GM12801 (cell line): ENCODE results near the gene NUP133.

Experiments used
- TF ChIP-seq, protein P1 (sequence below): IDR thresholded peaks from one replicate; pipeline ENCODE4 v1.5.1; 2011; ENCODE audit warnings: control low read depth; ENCODE audit not compliant: insufficient read length; ENCODE audit errors: extremely low read depth

NUP133 gene

DNA sequence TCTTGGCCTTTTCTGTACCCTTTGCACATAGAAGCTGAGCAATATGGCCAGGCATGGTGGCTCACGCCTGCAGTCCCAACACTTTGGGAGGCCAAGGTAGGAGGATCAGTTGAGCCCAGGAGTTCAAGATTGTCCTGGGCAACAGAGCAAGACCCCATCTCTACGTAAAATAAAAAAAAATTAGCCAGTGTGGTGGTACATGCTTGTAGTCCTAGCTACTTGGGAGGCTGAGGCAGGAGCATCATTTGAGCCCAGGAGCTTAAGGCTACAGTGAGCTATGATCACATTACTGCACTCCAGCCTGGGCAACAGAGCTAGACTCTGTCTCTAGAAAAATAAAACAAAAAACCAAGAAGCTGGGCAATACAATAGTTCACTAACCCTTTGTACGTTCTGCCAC lies 80.6 kb downstream of the NUP133 start:
- TF ChIP-seq, protein P1, sequence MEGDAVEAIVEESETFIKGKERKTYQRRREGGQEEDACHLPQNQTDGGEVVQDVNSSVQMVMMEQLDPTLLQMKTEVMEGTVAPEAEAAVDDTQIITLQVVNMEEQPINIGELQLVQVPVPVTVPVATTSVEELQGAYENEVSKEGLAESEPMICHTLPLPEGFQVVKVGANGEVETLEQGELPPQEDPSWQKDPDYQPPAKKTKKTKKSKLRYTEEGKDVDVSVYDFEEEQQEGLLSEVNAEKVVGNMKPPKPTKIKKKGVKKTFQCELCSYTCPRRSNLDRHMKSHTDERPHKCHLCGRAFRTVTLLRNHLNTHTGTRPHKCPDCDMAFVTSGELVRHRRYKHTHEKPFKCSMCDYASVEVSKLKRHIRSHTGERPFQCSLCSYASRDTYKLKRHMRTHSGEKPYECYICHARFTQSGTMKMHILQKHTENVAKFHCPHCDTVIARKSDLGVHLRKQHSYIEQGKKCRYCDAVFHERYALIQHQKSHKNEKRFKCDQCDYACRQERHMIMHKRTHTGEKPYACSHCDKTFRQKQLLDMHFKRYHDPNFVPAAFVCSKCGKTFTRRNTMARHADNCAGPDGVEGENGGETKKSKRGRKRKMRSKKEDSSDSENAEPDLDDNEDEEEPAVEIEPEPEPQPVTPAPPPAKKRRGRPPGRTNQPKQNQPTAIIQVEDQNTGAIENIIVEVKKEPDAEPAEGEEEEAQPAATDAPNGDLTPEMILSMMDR, result no peak

DNA sequence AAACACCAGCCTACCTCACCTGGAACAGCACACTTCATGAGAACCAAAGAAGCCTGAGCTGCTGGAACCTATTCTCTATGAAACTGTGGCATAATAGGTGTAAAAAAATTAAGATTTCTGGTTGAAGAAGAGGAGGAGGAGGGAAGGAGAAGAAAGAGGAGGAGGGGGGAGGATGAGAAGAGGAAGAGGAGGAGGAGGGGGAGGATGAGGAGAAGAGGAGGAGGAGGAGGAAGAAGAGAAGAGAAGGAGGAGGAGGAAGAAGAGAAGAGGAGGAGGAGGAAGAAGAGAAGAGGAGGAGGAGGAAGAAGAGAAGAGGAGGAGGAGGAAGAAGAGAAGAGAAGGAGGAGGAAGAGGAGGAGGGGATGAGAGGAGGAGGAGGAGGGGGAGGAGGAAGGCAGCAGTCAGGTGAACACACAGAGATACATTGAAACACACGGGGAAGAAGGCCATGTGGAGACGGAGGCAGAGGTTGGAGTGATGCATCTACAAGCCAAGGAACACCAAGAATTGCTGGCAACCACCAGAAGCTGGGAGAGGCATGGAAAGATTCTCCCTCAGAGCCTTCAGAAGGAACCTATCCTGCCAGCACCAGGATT lies 82.5 kb downstream of the NUP133 start:
- TF ChIP-seq, protein P1, result no peak

DNA sequence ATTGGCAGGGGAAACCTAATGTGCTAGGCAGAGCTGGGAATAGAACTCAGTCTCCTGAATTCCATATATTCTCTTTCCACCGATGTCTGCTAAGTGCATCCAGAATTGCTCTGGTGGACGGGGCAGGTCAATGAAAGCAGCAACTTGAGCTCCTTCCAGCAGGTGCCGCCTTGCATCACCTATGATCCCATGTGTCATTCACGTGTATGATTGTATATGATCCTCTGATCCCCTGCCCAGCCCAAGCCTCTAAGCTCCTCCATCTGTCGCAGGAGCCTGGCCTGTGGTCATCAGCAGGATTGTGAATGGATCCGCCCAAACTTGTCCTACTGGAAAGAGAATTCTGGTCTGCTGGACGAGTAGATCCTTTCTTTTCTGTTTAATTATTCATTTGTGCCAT lies 87.4 kb downstream of the NUP133 start:
- TF ChIP-seq, protein P1, result no peak

DNA sequence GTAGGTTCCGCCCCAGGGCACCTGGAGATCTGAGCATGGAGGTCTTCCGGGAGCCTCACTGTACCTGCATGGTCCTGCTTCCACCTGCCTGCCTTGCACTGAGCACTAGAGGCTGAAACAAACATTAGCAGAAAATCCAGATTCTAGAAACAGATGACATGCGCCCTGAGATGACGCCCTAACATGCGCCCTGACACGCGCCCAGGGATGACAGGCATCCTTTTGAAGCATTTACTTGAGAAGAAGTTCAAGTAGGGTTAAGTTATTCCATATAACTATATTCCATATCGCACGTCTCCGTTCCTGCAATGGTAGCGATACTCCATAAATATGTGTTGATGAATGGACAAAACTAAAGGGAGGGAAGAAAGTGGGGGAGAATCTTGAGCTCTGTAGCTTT lies 87.9 kb downstream of the NUP133 start:
- TF ChIP-seq, protein P1, result no peak

DNA sequence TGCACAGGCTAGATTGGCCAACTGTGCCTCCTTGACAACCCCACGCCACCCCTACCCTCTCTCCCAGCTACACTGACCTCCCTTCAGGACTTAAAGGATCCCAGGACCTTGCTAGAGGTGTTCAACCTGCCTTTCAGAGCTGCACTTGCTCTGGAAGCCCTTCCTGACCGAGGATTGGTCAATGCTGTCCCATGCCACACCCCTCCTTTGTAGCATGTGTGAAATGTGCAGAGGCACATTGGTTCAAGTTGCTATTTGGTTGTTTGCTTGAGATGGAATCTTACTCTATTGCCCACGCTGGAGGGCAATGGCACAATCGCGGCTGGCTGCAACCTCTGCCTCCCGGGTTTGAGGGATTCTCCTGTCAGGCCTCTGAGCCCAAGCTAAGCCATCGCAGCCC lies 96.1 kb downstream of the NUP133 start:
- TF ChIP-seq, protein P1, result no peak

DNA sequence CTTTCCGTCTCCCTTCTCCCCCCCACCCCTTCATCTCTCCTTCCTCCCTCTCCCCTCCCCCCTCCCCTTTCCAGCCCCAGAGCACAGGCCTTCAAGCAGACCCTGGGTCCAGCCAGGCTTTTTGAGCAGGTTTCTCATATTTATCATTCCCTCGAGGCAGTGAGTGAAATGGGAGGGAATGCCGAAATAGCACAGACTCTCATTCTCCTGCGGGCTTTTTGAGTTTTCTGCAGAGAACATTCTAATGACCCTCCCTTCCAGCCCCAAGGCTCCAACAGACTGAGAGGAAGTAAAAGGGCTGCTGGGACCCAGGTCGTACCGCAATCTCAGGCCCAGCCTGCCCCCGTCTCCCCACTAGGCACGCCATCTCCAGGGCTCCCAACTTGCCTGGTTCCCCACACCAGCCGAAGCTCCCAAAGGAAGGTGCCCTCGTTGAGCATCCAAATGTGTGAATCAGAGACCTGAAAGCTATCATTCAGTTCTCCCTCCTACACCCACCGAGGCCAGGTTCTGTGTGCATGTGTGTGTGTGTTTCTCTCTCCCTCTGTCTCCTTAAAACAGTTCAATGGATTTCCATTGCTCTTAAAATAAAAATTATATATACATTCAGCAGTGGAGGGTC lies 96.6 kb downstream of the NUP133 start:
- TF ChIP-seq, protein P1, result no peak

DNA sequence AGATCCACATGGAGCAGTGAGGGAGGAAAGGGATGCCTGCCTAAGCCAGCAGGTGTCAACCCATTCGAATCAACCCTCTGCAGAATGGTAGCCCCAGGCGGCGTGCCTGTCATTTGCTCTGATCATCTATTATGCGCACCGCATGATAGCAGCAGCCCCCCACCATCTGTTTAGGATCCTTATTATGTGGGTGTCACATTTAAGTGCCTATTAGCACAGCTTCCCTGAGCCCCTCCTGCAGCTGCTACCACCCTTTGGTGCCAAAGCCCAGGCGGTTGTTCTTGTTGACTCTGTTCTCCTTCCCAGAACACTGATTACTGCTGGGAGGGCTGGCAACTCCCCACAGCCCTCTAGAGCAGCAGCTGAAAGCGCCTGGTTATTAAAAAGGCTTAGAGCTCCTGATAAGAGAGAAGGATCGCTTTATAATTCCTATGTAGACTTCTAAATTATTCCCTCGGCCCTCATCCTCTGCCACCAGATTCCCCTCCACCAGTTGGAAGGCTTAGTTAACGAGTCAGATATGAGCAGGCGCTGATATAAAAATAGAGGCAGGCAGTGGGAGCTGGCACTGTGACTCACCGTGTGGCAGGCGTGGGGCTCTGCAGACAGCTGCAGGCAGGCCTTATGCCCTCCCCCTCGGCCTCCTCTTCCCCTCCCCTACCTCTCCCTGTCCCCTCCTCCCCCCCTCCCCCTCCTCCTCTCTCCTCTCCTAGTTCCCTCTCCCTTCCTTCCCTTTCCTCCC lies 97.3 kb downstream of the NUP133 start:
- TF ChIP-seq, protein P1, result no peak
